Lung (tissue), 12 donors: ENCODE results near the gene NGDN. TPM values are rescaled to one million over a fixed set of nuclear protein-coding genes. Genes with fewer than 3 reads are reported as not detected.

Experiments
- ATAC-seq: fragments of 200-7000 bp; cut with Tn5 transposase; one replicate; pipeline ENCODE4 v1.9.1; 2020; ENCODE audit warnings: moderate number of reproducible peaks; ENCODE audit not compliant: insufficient read depth, low FRiP score
- DNase-seq, 3 donors: peaks; one replicate each; pipeline ENCODE4 v3.0.0-alpha.2; 2013 to 2017
- H3K27ac ChIP-seq, 2 donors: one replicate each; pipeline ENCODE4 v1.5.1; 2013; ENCODE audit warnings: mild to moderate bottlenecking in 2 of 2, moderate library complexity in 2 of 2, control low read depth in 1 of 2, inconsistent platforms in 1 of 2, low read depth in 1 of 2, low read length in 1 of 2
- H3K27me3 ChIP-seq, 3 donors: one replicate each; pipeline ENCODE4 v1.5.1; 2013; ENCODE audit warnings: low read length in 2 of 3; ENCODE audit not compliant: control insufficient read depth in 3 of 3, insufficient read depth in 3 of 3
- H3K36me3 ChIP-seq, 4 donors: one replicate each; pipeline ENCODE4 v1.5.1; 2013; ENCODE audit warnings: low read length in 4 of 4, mild to moderate bottlenecking in 1 of 4, moderate library complexity in 1 of 4; ENCODE audit not compliant: control insufficient read depth in 4 of 4, insufficient read depth in 4 of 4
- H3K4me1 ChIP-seq, 5 donors: one replicate each; pipeline ENCODE4 v1.5.1; 2013; ENCODE audit warnings: low read length in 5 of 5, mild to moderate bottlenecking in 2 of 5, moderate library complexity in 1 of 5; ENCODE audit not compliant: control insufficient read depth in 5 of 5, insufficient read depth in 5 of 5
- H3K4me3 ChIP-seq: one replicate; pipeline ENCODE4 v1.5.1; 2013; ENCODE audit warnings: mild to moderate bottlenecking, control low read depth, moderate library complexity
- H3K9ac ChIP-seq, 2 donors: one replicate each; pipeline ENCODE4 v1.5.1; 2013; ENCODE audit warnings: low read length in 2 of 2, control low read depth in 1 of 2; ENCODE audit not compliant: insufficient read depth in 1 of 2
- H3K9me3 ChIP-seq, 4 donors: one replicate each; pipeline ENCODE4 v1.5.1; 2013; ENCODE audit warnings: low read length in 3 of 4, mild to moderate bottlenecking in 1 of 4, moderate library complexity in 1 of 4; ENCODE audit not compliant: control insufficient read depth in 4 of 4, insufficient read depth in 3 of 4
- CTCF ChIP-seq: IDR thresholded peaks from 2 replicates; pipeline ENCODE4 v1.5.1; 2012; ENCODE audit warnings: mild to moderate bottlenecking; ENCODE audit errors: control extremely low read depth, extremely low read depth
- WGBS, 2 donors: extraction: QIAGEN DNeasy Blood & Tissue Kit; methylation state at CpG; one replicate each; pipeline ENCODE4 v1.1.7; 2013; 5-methylcytosine and 5-hydroxymethylcytosine counted together
- polyA plus RNA-seq, 2 donors: library from polyadenylated mRNA; stranded (reverse); fragments of 200-250 nt; gene quantifications; one replicate each; pipeline ENCODE4 v1.2.1, GENCODE V29; 2013
- total RNA-seq, 2 donors: library from RNA; depleted of rRNA in 1 of 2; stranded (reverse); fragments of >200 nt in 1 of 2; gene quantifications; one replicate each; pipeline ENCODE4 v1.2.1, GENCODE V29; 2014 to 2021
- donor health status: control.
- donor health status: control.
- donor health status: Bipolar disorder and iron deficiency.
- donor health status: healthy.
- donor health status: DM: yes; HTN: yes; CAD: no.

The NGDN gene
- total and polyA plus RNA-seq, 4 donors: 31.6 to 52.4 (median 44.7) TPM

DNA sequence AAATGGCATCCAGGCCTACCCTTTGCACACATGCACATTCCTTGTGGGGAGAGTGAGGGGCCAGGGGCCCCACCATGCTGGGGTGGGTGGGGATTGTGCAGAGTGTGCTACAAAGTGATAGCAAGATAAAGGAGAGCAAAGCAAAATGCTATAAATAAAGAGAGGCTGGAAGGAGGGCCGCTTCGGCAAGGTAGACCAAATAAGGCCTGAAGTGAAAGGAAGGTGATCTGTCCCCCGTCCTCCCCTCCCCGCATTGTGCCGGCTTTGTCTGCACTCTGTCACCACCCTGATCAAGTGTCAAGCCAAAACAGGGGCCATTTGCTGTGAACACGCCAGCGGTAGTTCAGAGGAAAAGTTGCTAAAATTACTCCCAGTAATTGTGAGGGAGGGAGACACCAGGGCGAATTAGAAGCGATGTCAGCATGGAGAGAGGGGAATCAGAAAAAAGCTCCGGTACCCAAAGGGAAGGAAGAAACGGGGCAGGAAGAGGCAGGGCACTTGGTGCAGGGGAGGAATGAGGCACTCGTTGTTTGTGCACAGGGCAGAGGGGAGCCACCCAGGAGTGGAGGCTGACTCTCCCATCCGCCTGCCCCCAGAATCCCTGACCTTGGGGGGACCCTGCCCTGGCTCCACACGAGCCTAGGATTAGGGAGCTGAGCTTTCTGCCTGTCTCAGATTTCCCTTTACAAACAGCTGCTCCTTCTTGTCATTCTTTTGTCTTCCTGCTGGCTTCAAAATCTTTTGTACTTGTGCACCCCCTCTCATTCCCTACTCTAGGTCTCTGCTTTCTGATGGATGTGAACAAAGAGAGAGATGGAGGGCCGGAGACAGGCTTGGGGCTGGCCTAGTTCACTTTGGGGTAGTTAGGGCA is 31.2 kb upstream of the NGDN start:
- H3K9ac ChIP-seq: no peak overlapping the region
- peak overlapping the region in 1 of 2 donors; percentile 89 for H3K27ac ChIP-seq
- DNase-seq (no peak), ATAC-seq (no peak)
- H3K4me1 ChIP-seq: peaks cover 0 to 14% (median 6%) of the 10 kb centered on the region in 5 donors
- no peak overlapping the region for H3K4me3 ChIP-seq
- H3K9me3 ChIP-seq: no peaks in the 10 kb centered on the region
- 57 to 63% methylated on average over 15 of the region's 15 CpGs for WGBS, 2 donors
- H3K27me3 ChIP-seq: no peaks in the 10 kb centered on the region
- H3K36me3 ChIP-seq: no peaks in the 10 kb centered on the region
- no peak for TF ChIP-seq CTCF

GRCh38 chr14:23439107-23439835 is 30.2 kb upstream of the NGDN start:
- no peaks in the 10 kb centered on the region for H3K9me3 ChIP-seq
- ATAC-seq: no peak
- H3K4me3 ChIP-seq: no peak overlapping the region
- H3K9ac ChIP-seq: no peak overlapping the region
- 86 to 94% methylated on average over 6 of the region's 6 CpGs for WGBS, 2 donors
- no peak for TF ChIP-seq CTCF
- H3K27ac ChIP-seq: peak overlapping the region in 1 of 2 donors; percentile 89
- H3K4me1 ChIP-seq: peaks cover 0 to 14% (median 6%) of the 10 kb centered on the region in 5 donors
- no peaks in the 10 kb centered on the region for H3K36me3 ChIP-seq
- no peaks in the 10 kb centered on the region for H3K27me3 ChIP-seq
- DNase-seq: no peak

DNA sequence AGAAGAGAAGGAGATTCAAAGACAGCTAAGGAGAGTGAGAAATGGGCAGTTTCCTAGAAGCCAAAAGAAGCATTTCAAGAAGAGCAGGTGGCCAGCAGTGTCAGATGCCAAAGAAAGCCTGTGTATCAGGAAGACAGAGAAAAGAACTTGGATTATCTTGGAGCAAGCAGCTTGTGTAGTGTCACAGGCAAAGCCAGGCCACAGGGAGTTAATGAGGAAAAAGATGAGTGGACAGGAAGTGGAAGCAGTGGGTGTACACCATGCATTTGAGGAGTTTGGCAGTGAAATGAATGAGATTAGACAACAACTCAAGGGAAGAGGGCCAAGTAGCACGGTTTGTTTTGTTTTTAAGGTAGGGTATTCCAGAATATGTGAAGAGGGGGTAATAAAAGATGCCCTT is 28.4 kb upstream of the NGDN start:
- 21 to 55% methylated on average over 1 of the region's 1 CpG for WGBS, 2 donors
- DNase-seq (peak in 1 of 3 donors; percentile 31), ATAC-seq (no peak)
- H3K27ac ChIP-seq: peak overlapping the region in 1 of 2 donors; percentile 89
- H3K9me3 ChIP-seq: no peaks in the 10 kb centered on the region
- no peaks in the 10 kb centered on the region for H3K27me3 ChIP-seq
- H3K9ac ChIP-seq: no peak overlapping the region
- H3K36me3 ChIP-seq: no peaks in the 10 kb centered on the region
- H3K4me1 ChIP-seq: peaks cover 0 to 7% (median 6%) of the 10 kb centered on the region in 5 donors
- no peak overlapping the region for H3K4me3 ChIP-seq
- no peak for TF ChIP-seq CTCF
